ENCODE results near the gene PTPN5.

- TF ChIP-seq CTCF (conservative IDR thresholded peaks at IDR 0.05) (no peak), EZH2 (IDR thresholded peaks at IDR 0.05; ENCODE audit: low read depth) (no peak)
These were observed 33.8 kb downstream of the PTPN5 start for GRCh38 chr11:18757811-18758210.

All from PC-9 (cell line).